Diencephalon (tissue), 1 donor: ENCODE measurements around the gene DHDDS. TPM values are rescaled to one million over a fixed set of nuclear protein-coding genes. Genes with fewer than 3 reads are reported as not detected.

Experiments used
- total RNA-seq: library from RNA; depleted of rRNA; stranded (reverse); fragments of >200 nt; gene quantifications from one replicate; pipeline ENCODE4 v1.2.3, GENCODE V29; 2014

The DHDDS gene
- 31.6 TPM for total RNA-seq

DNA sequence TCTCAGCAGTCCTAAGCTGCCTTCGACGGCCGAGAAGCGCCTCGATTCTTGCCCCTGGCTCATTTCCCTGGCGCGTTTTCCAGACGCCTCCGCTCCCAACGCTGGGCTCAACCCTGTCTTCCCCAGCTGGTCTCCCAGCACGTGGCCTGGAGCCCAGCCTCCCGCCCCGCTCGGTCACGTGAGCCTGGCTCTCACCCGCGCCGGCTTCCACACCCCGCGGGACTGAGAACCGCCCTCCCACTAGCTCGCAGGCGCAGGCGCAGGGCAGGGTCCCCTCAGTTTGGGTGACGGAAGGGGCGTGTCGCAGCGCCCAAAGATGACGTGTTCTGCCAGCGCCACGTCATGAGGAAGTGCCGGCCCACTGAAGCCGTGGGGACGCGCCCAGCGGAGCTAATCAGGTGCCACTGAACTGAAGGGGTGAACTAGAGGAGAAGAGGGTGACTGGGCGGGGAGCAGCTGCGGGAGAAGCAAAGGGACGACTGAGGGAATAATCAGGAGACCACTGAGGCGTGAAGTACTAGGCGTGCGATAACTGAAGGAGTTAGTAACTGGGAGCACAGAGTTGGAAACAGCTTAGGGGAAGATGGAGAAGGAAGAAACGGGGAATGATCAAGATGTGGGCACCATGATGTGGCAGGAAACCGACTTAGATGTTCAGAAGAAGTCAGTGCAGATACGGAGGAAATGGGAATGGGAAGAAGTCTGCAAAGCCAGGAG lies at the start of gene DHDDS:
DHDDS (plus strand) TSS at position 343 of the 717 bp plus-strand sequence. CDS start 625 bp downstream, outside the sequence.

DNA sequence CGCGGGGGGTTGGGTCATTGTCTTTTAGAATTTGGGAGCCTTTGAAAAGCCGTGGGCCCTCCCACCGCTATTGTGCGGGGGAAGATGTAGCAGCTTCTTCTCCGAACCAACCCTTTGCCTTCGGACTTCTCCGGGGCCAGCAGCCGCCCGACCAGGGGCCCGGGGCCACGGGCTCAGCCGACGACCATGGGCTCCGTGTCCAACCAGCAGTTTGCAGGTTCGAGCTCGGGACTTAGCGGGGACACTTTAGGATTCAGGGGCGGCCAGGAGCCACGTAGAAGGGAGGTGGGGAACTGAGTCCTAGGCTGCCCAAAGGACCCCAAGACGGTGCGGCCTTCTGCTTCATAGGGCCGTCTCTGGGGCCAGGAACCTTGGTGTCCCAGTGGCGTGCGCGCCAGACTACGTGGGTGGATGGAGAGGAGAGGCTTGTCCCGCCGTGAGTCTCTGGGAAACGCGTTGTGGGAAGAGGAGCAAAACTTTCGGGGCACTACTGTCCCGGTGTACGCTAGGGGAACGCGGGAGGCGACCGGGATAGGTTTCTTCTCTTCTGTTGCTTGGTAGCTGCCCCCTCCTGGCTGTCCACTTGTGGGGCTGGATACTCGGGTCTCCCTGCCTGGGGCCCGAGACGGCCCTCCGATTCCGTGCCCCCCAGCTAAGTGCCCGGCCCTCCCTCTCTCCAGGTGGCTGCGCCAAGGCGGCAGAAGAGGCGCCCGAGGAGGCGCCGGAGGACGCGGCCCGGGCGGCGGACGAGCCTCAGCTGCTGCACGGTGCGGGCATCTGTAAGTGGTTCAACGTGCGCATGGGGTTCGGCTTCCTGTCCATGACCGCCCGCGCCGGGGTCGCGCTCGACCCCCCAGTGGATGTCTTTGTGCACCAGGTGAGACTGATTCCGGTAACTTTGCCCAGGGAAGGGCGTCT lies 21.2 kb upstream of the DHDDS start, which contains the start of gene LIN28A:
LIN28A (plus strand) TSS at position 112 of the 918 bp plus-strand sequence; CDS start at position 187, 75 bp downstream.

GRCh38 chr1:26472320-26472900 lies 40.3 kb downstream of the DHDDS start, which contains the start of gene HMGN2:
TSS of gene HMGN2 (plus strand) at chr1:26472440. CDS start at chr1:26472613, 173 bp downstream.

Other genes with a start within 250 kb of the DHDDS start
- not detected for gene CATSPER4, start 241.7 kb upstream of the DHDDS start, total RNA-seq
- gene CEP85, start 198.1 kb upstream of the DHDDS start, total RNA-seq, result 16.1 TPM
- gene SH3BGRL3, start 152.2 kb upstream of the DHDDS start, total RNA-seq, result 19.8 TPM
- gene UBXN11, start 125.7 kb upstream of the DHDDS start, total RNA-seq, result 9.9 TPM
- not detected for gene CD52, start 114.4 kb upstream of the DHDDS start, total RNA-seq
- 1.4 TPM for gene CRYBG2, start 78.2 kb upstream of the DHDDS start, total RNA-seq
- not detected for gene ZNF683, start 59.6 kb upstream of the DHDDS start, total RNA-seq
- not detected for gene LIN28A, start 21.5 kb upstream of the DHDDS start, total RNA-seq
- gene HMGN2, start 40.1 kb downstream of the DHDDS start, total RNA-seq, result 309 TPM
- gene RPS6KA1, start 97.4 kb downstream of the DHDDS start, total RNA-seq, result 11.3 TPM